A204.1 (cell line): ENCODE results near the gene RELT.
A peak's percentile ranks its signal among the peaks of the same experiment; 100 is the strongest.

Experiments
- FAIRE-seq: peaks from 2 replicates; lab custom pipeline; 2012; peaks lifted over from hg19 to GRCh38; lab: Jason Lieb, UNC

RELT gene

GRCh38 chr11:73348838-73349237, 27.4 kb upstream of the RELT start:
- FAIRE-seq, result no peak

- no peak for FAIRE-seq
Observed at GRCh38 chr11:73349633-73350032, 26.6 kb upstream of the RELT start.

- FAIRE-seq, result peak; percentile 88
Observed at GRCh38 chr11:73350908-73351636, 25.1 kb upstream of the RELT start.

GRCh38 chr11:73353422-73353821, 22.8 kb upstream of the RELT start:
- FAIRE-seq, result no peak

GRCh38 chr11:73355109-73355508, 21.1 kb upstream of the RELT start:
- no peak for FAIRE-seq

- FAIRE-seq, result no peak
Observed at GRCh38 chr11:73356979-73357860, 19.0 kb upstream of the RELT start.

- FAIRE-seq, result no peak
Observed at GRCh38 chr11:73358071-73358470, 18.1 kb upstream of the RELT start.

GRCh38 chr11:73359341-73359740, 16.9 kb upstream of the RELT start:
- FAIRE-seq, result no peak

GRCh38 chr11:73359930-73360742, 16.1 kb upstream of the RELT start:
- FAIRE-seq, result no peak

- no peak for FAIRE-seq
Observed at GRCh38 chr11:73360743-73361369, 15.3 kb upstream of the RELT start.

- no peak for FAIRE-seq
Observed at GRCh38 chr11:73361953-73362776, 14.0 kb upstream of the RELT start.

GRCh38 chr11:73363147-73363546, 13.1 kb upstream of the RELT start:
- no peak for FAIRE-seq

- no peak for FAIRE-seq
Observed at GRCh38 chr11:73365352-73366264, 10.6 kb upstream of the RELT start.

GRCh38 chr11:73366265-73366610, 10.0 kb upstream of the RELT start:
- no peak for FAIRE-seq

- no peak for FAIRE-seq
Observed at GRCh38 chr11:73366953-73367352, 9.2 kb upstream of the RELT start.

GRCh38 chr11:73367482-73368024, 8.6 kb upstream of the RELT start:
- no peak for FAIRE-seq

- FAIRE-seq, result no peak
Observed at GRCh38 chr11:73372375-73372993, 3.7 kb upstream of the RELT start.

GRCh38 chr11:73374151-73374550, 2.0 kb upstream of the RELT start:
- no peak for FAIRE-seq

GRCh38 chr11:73375830-73376159, 404 bp upstream of the RELT start:
- no peak for FAIRE-seq
